ENCODE data around the gene TRERF1.

GRCh38 chr6:42271834-42272805, 179.6 kb downstream of the TRERF1 start:
- TF ChIP-seq PBX3 (CRISPR knock-in tag; IDR thresholded peaks at IDR 0.05) (no peak), ZSCAN5A (tag by site-specific recombination; IDR thresholded peaks at IDR 0.05) (no peak), KLF10 (tag by site-specific recombination; IDR thresholded peaks at IDR 0.05) (no peak), SP2 (tag by site-specific recombination; IDR thresholded peaks at IDR 0.05) (no peak), SETDB1 (IDR thresholded peaks at IDR 0.05; ENCODE audit: insufficient read length, low read length) (no peak), ZNF302 (tag by site-specific recombination; IDR thresholded peaks at IDR 0.05; ENCODE audit: low read depth) (no peak), KLF16 (tag by site-specific recombination; IDR thresholded peaks at IDR 0.05) (no peak), ZNF645 (tag by site-specific recombination; IDR thresholded peaks at IDR 0.05) (no peak)
- TF ChIP-seq, protein P1, sequence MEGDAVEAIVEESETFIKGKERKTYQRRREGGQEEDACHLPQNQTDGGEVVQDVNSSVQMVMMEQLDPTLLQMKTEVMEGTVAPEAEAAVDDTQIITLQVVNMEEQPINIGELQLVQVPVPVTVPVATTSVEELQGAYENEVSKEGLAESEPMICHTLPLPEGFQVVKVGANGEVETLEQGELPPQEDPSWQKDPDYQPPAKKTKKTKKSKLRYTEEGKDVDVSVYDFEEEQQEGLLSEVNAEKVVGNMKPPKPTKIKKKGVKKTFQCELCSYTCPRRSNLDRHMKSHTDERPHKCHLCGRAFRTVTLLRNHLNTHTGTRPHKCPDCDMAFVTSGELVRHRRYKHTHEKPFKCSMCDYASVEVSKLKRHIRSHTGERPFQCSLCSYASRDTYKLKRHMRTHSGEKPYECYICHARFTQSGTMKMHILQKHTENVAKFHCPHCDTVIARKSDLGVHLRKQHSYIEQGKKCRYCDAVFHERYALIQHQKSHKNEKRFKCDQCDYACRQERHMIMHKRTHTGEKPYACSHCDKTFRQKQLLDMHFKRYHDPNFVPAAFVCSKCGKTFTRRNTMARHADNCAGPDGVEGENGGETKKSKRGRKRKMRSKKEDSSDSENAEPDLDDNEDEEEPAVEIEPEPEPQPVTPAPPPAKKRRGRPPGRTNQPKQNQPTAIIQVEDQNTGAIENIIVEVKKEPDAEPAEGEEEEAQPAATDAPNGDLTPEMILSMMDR (tag by site-specific recombination; IDR thresholded peaks at IDR 0.05), result no peak
